CD14-positive monocyte (primary cell): Measurements from ENCODE around the gene CAMTA1. TPM values are rescaled to one million over a fixed set of nuclear protein-coding genes. Genes with fewer than 3 reads are reported as not detected.

Experiments used
- DNase-seq, 3 donors: peaks; one replicate each; pipeline ENCODE4 v3.0.0-alpha.2; 2011 to 2022
- H2AFZ ChIP-seq: 2 replicates; pipeline ENCODE4 v1.6.0; 2012; ENCODE audit warnings: mild to moderate bottlenecking, low read depth, low read length, inconsistent platforms; ENCODE audit not compliant: insufficient read depth, poor library complexity, severe bottlenecking
- H3K27ac ChIP-seq, 2 donors: 1 replicate in 1 of 2; 2 replicates in 1 of 2; pipeline ENCODE4 v1.5.1; 2012 to 2013; ENCODE audit warnings: low read length in 2 of 2, control low read depth in 1 of 2, inconsistent platforms in 1 of 2, low read depth in 1 of 2, mild to moderate bottlenecking in 1 of 2
- H3K27me3 ChIP-seq, 2 donors: one replicate each; pipeline versions ENCODE4 v1.6.0 to v1.6.1; 2011 to 2013; ENCODE audit warnings: low read length in 2 of 2; ENCODE audit not compliant: control insufficient read depth in 2 of 2, insufficient read depth in 2 of 2
- H3K36me3 ChIP-seq, 2 donors: replicated peaks in 1 of 2; 1 replicate in 1 of 2; 2 replicates in 1 of 2; pipeline versions ENCODE4 v1.5.1 to v1.6.1; 2012 to 2013; ENCODE audit warnings: low read length in 2 of 2, control low read depth in 1 of 2, inconsistent platforms in 1 of 2, mild to moderate bottlenecking in 1 of 2; ENCODE audit not compliant: insufficient read depth in 2 of 2, control insufficient read depth in 1 of 2
- H3K4me1 ChIP-seq, 2 donors: 1 replicate in 1 of 2; 2 replicates in 1 of 2; pipeline versions ENCODE4 v1.5.1 to v1.6.1; 2012 to 2013; ENCODE audit warnings: low read length in 2 of 2, control low read depth in 1 of 2, inconsistent platforms in 1 of 2, mild to moderate bottlenecking in 1 of 2, moderate library complexity in 1 of 2; ENCODE audit not compliant: insufficient read depth in 2 of 2, control insufficient read depth in 1 of 2
- H3K4me2 ChIP-seq: replicated peaks from 2 replicates; pipeline ENCODE3; 2012; ENCODE audit warnings: low read length, moderate library complexity, mild to moderate bottlenecking; ENCODE audit not compliant: poor library complexity, severe bottlenecking; ENCODE audit errors: extremely low read depth
- H3K4me3 ChIP-seq, 3 experiments: fragments of 200-600 bp in 1 of 3; sonication (generic) in 1 of 3; replicated peaks in 1 of 3; 1 replicate in 2 of 3; 2 replicates in 1 of 3; pipeline ENCODE4 v1.5.1; 2011 to 2013; ENCODE audit warnings: low read length in 3 of 3, mild to moderate bottlenecking in 3 of 3, control low read depth in 2 of 3, low read depth in 2 of 3, inconsistent platforms in 1 of 3, moderate library complexity in 1 of 3
- H3K79me2 ChIP-seq: 2 replicates; pipeline ENCODE4 v1.6.0; 2012; ENCODE audit warnings: mild to moderate bottlenecking, control low read depth, inconsistent platforms, low read length, moderate library complexity; ENCODE audit not compliant: insufficient read depth
- H3K9ac ChIP-seq: 2 replicates; pipeline ENCODE4 v1.6.0; 2017; ENCODE audit warnings: low read length, mild to moderate bottlenecking; ENCODE audit not compliant: insufficient read depth, poor library complexity, severe bottlenecking
- H3K9me3 ChIP-seq, 2 donors: replicated peaks in 1 of 2; 1 replicate in 1 of 2; 2 replicates in 1 of 2; pipeline versions ENCODE4 v1.5.1 to v1.6.1; 2012 to 2013; ENCODE audit warnings: low read length in 2 of 2, control low read depth in 1 of 2; ENCODE audit not compliant: control insufficient read depth in 1 of 2, insufficient read depth in 1 of 2
- H4K20me1 ChIP-seq: 2 replicates; pipeline ENCODE4 v1.6.0; 2012; ENCODE audit warnings: mild to moderate bottlenecking, low read length, control low read depth, moderate library complexity; ENCODE audit not compliant: insufficient read depth
- H3K27ac Mint-ChIP-seq, 7 donors: one replicate each; pipeline ENCODE4 v1.8.0; 2020; ENCODE audit warnings: mild to moderate bottlenecking in 7 of 7, mixed read lengths in 7 of 7, moderate library complexity in 6 of 7, inconsistent platforms in 2 of 7
- H3K27me3 Mint-ChIP-seq, 3 donors: one replicate each; pipeline ENCODE4 v1.8.0; 2021 to 2022; ENCODE audit warnings: low read depth in 3 of 3, mild to moderate bottlenecking in 3 of 3, mixed read lengths in 3 of 3, moderate library complexity in 3 of 3, inconsistent platforms in 1 of 3
- H3K36me3 Mint-ChIP-seq, 2 donors: one replicate each; pipeline ENCODE4 v1.8.0; 2020; ENCODE audit warnings: mixed read lengths in 2 of 2, inconsistent platforms in 1 of 2, mild to moderate bottlenecking in 1 of 2
- H3K4me1 Mint-ChIP-seq: one replicate; pipeline ENCODE4 v1.8.0; 2020; ENCODE audit warnings: mild to moderate bottlenecking, mixed read lengths
- H3K4me3 Mint-ChIP-seq, 2 donors: one replicate each; pipeline ENCODE4 v1.8.0; 2020; ENCODE audit warnings: mild to moderate bottlenecking in 2 of 2, mixed read lengths in 2 of 2, moderate library complexity in 1 of 2
- H3K9me3 Mint-ChIP-seq, 7 donors: one replicate each; pipeline ENCODE4 v1.8.0; 2020 to 2022; ENCODE audit warnings: mixed read lengths in 7 of 7, mild to moderate bottlenecking in 6 of 7, moderate library complexity in 6 of 7, inconsistent platforms in 2 of 7
- CTCF ChIP-seq: fragments of 200-600 bp; IDR thresholded peaks from one replicate; pipeline ENCODE4 v1.8.0; 2022; ENCODE audit warnings: antibody characterized with exemption, mild to moderate bottlenecking
- WGBS: methylation state at CpG from one replicate; pipeline ENCODE4 v1.1.5; 2013; ENCODE audit warnings: missing lambda C conversion rate; ENCODE audit not compliant: insufficient coverage; 5-methylcytosine and 5-hydroxymethylcytosine counted together
- intact Hi-C, 2 donors: fragments of 100-400 bp; cut with micrococcal nuclease; formaldehyde crosslinking; loops; one replicate each; pipeline versions ENCODE4 v1.15.0 to v1.15.1; 2023
- polyA plus RNA-seq, 3 donors: library from polyadenylated mRNA; depleted of rRNA in 1 of 3; unstranded in 2 of 3; stranded (reverse) in 1 of 3; fragments of 300-500 nt in 2 of 3; fragments of >200 nt in 1 of 3; fragmentation: Illumina TruSeq in 2 of 3; gene quantifications; 1 replicate in 2 of 3; 2 replicates in 1 of 3; pipeline ENCODE4 v1.2.3, GENCODE V29; 2012 to 2021

Gene CAMTA1
- polyA plus RNA-seq, 3 donors = 52.0 to 89.6 (median 78.3) TPM

- H3K4me1 Mint-ChIP-seq = peaks cover 15% of the 10 kb centered on the region
- no peak overlapping the region for H3K9ac ChIP-seq
- H3K36me3 Mint-ChIP-seq = no peaks in the 10 kb centered on the region
- H3K27me3 Mint-ChIP-seq = peaks cover 4 to 13% (median 9%) of the 10 kb centered on the region in 3 donors
- H3K27ac ChIP-seq = no peak overlapping the region
- H3K9me3 ChIP-seq = no peaks in the 10 kb centered on the region
- no peak overlapping the region for H3K27ac Mint-ChIP-seq
- no peaks in the 10 kb centered on the region for H4K20me1 ChIP-seq
- H3K4me3 Mint-ChIP-seq = no peak overlapping the region
- H3K4me1 ChIP-seq = peaks cover 9 to 11% of the 10 kb centered on the region in 2 donors
- H3K27me3 ChIP-seq = no peaks in the 10 kb centered on the region
- intact Hi-C loops = no loop called here
- TF ChIP-seq CTCF = no peak
- H3K36me3 ChIP-seq = no peaks in the 10 kb centered on the region
- no peak for DNase-seq
- H3K9me3 Mint-ChIP-seq = peaks cover 0 to 3% (median 0%) of the 10 kb centered on the region in 7 donors
- no peaks in the 10 kb centered on the region for H3K79me2 ChIP-seq
- 88% methylated on average over 7 of the region's 8 CpGs for WGBS
- H3K4me3 ChIP-seq = no peak overlapping the region
- H2AFZ ChIP-seq = no peak overlapping the region
- H3K4me2 ChIP-seq = no peak overlapping the region
Observed at GRCh38 chr1:7651203-7651602, 865.9 kb downstream of the CAMTA1 start.

GRCh38 chr1:7652061-7652460, 866.8 kb downstream of the CAMTA1 start:
- WGBS = 51% methylated on average over 7 of the region's 7 CpGs
- no peak overlapping the region for H3K4me2 ChIP-seq
- no peak overlapping the region for H3K27ac ChIP-seq
- H3K36me3 Mint-ChIP-seq = no peaks in the 10 kb centered on the region
- H2AFZ ChIP-seq = no peak overlapping the region
- intact Hi-C loops = no loop called here
- H3K36me3 ChIP-seq = no peaks in the 10 kb centered on the region
- no peaks in the 10 kb centered on the region for H4K20me1 ChIP-seq
- no peak overlapping the region for H3K27ac Mint-ChIP-seq
- H3K27me3 Mint-ChIP-seq = peaks cover 4 to 13% (median 9%) of the 10 kb centered on the region in 3 donors
- H3K4me3 Mint-ChIP-seq = no peak overlapping the region
- H3K9me3 ChIP-seq = no peaks in the 10 kb centered on the region
- H3K4me3 ChIP-seq = no peak overlapping the region
- TF ChIP-seq CTCF = no peak
- H3K9ac ChIP-seq = no peak overlapping the region
- peaks cover 0 to 2% (median 0%) of the 10 kb centered on the region in 7 donors for H3K9me3 Mint-ChIP-seq
- H3K4me1 ChIP-seq = peaks cover 9 to 11% of the 10 kb centered on the region in 2 donors
- peaks cover 16% of the 10 kb centered on the region for H3K4me1 Mint-ChIP-seq
- H3K27me3 ChIP-seq = no peaks in the 10 kb centered on the region
- DNase-seq = no peak
- no peaks in the 10 kb centered on the region for H3K79me2 ChIP-seq
